BE2C (cell line): Measurements from ENCODE around the gene AKAP6.
"Not testable (repeated sequence)": the region's sequence is repeated elsewhere in the genome, so short reads cannot be mapped to it uniquely, and the experiment has no call there.

Source experiments
- DNase-seq: peaks from one replicate; pipeline ENCODE4 v3.0.0-alpha.2; 2020
- H3K27me3 ChIP-seq: fragments of 250-450 bp; sonication (Bioruptor Pico); 2 replicates; pipeline ENCODE4 v1.5.1; 2020; ENCODE audit warnings: mild to moderate bottlenecking
- H3K36me3 ChIP-seq: fragments of 250-450 bp; sonication (Bioruptor Pico); 2 replicates; pipeline ENCODE4 v1.5.1; 2020; ENCODE audit warnings: mild to moderate bottlenecking
- H3K4me1 ChIP-seq: fragments of 250-450 bp; sonication (Bioruptor Pico); 2 replicates; pipeline ENCODE4 v1.5.1; 2020
- H3K4me3 ChIP-seq: 2 replicates; pipeline ENCODE4 v1.5.1; 2011; ENCODE audit warnings: low read depth, low read length
- H3K9me3 ChIP-seq: fragments of 250-450 bp; sonication (Bioruptor Pico); 2 replicates; pipeline ENCODE4 v1.5.1; 2020
- TF ChIP-seq, protein P1 (sequence below): IDR thresholded peaks from 2 replicates; pipeline ENCODE4 v1.5.1; 2012; ENCODE audit warnings: mild to moderate bottlenecking, low read depth, low read length

AKAP6 gene

DNA sequence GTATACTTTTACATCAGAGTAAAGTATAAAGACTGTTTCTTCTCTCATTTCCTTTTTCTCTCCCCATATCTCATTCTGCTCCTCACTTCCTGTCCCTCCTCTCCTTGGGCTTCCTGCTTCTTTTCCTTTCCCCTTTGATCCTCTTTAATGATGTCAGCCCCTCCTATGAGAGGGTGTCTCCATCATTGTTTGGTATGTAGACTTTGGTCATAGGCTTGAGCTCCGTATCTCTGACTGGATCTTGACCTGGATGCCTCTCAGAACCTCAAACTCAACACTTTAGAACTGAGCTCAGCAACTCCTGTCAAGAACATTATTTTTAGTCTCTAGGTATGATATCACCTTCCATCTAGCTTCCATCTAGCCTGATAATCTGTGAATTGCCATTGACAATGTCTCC, 50.3 kb downstream of the AKAP6 start:
- TF ChIP-seq, protein P1, sequence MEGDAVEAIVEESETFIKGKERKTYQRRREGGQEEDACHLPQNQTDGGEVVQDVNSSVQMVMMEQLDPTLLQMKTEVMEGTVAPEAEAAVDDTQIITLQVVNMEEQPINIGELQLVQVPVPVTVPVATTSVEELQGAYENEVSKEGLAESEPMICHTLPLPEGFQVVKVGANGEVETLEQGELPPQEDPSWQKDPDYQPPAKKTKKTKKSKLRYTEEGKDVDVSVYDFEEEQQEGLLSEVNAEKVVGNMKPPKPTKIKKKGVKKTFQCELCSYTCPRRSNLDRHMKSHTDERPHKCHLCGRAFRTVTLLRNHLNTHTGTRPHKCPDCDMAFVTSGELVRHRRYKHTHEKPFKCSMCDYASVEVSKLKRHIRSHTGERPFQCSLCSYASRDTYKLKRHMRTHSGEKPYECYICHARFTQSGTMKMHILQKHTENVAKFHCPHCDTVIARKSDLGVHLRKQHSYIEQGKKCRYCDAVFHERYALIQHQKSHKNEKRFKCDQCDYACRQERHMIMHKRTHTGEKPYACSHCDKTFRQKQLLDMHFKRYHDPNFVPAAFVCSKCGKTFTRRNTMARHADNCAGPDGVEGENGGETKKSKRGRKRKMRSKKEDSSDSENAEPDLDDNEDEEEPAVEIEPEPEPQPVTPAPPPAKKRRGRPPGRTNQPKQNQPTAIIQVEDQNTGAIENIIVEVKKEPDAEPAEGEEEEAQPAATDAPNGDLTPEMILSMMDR = no peak

DNA sequence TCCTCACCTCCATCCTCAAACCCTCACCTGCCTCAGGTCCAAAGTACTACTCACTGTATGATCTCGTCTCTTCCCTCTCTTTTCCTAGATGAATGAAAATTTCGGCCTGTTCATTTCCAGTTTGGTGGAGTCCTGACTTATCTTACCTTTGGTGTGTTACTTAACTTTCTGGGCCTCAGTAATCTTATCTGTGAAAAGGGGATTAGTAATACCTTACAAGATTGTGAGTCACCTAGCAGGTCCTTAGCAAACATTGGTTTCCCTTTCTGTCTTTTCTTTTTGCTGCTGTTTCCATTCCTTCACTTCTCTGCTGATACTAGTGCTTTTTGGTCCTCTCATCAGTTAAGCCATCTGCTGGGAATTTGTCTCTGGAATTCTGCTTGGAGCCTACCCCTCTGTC, 52.8 kb downstream of the AKAP6 start:
- Histone ChIP-seq H3K36me3 (no peaks in the 10 kb centered on the region), H3K27me3 (no peaks in the 10 kb centered on the region), H3K4me1 (peaks cover 7% of the 10 kb centered on the region), H3K4me3 (no peak overlapping the region), H3K9me3 (no peaks in the 10 kb centered on the region)
- no peak for DNase-seq
- TF ChIP-seq, protein P1 = no peak

More for the DNA sequence above, 50.3 kb downstream of the AKAP6 start:
- Histone ChIP-seq H3K4me3 (no peak overlapping the region), H3K9me3 (no peaks in the 10 kb centered on the region), H3K4me1 (peaks cover 7% of the 10 kb centered on the region), H3K27me3 (no peaks in the 10 kb centered on the region), H3K36me3 (no peaks in the 10 kb centered on the region)
- DNase-seq = no peak

DNA sequence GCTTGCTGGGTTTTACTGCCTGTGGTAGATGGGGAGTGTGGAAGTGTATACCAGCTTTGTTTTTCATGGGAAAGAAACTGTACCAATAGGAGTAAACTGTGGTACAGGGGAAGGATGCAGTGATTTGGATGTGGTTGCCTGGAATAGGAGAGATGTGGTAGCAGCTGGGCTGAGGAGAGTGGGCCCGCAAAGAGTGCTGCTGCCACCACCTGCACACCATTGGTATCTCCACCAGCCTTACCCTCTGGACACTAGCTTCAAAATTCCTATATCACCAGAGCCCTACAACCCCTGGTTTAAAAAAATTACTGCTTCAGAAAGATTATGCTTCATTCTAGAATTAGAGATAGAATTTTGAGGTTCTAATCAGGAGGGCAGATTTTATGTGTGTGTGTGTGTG, 53.6 kb downstream of the AKAP6 start:
- H3K4me3 ChIP-seq = no peak overlapping the region
- no peaks in the 10 kb centered on the region for H3K27me3 ChIP-seq
- TF ChIP-seq, protein P1 = peak; percentile 74
- no peaks in the 10 kb centered on the region for H3K36me3 ChIP-seq
- no peaks in the 10 kb centered on the region for H3K4me1 ChIP-seq
- DNase-seq = peak; percentile 50
- no peaks in the 10 kb centered on the region for H3K9me3 ChIP-seq

DNA sequence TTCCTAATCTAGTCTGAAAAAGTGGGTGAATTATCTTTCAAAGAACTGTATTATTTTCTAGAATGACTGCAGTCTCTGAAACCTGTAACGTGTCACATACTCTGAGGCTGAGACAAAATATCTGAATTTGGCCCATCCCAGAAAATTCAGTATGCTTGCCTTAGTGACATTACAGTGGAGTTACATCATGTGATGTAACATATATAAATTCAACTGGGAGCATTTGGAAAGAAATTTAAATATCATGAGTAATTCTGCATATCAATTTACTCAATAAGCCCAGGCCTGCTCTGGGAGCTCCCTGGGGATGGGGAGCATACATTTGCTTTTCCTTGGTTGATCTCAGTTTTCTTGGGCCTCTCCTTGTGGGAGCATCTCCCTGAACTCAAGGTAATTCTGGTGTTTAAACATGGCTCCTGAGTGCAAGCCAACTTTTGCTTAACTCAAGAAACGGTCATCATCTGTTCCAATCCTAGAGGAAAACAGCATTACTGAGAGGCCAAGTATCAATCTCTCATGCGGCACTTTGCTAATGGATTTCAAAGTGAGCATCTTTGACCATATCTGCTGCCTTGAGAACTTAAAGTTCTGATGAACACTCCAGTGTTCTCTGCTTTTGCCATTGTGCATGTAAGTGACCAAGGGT, 54.4 kb downstream of the AKAP6 start:
- no peaks in the 10 kb centered on the region for H3K36me3 ChIP-seq
- H3K27me3 ChIP-seq = no peaks in the 10 kb centered on the region
- no peaks in the 10 kb centered on the region for H3K9me3 ChIP-seq
- TF ChIP-seq, protein P1 = no peak
- no peak overlapping the region for H3K4me3 ChIP-seq
- DNase-seq = no peak
- H3K4me1 ChIP-seq = no peaks in the 10 kb centered on the region

DNA sequence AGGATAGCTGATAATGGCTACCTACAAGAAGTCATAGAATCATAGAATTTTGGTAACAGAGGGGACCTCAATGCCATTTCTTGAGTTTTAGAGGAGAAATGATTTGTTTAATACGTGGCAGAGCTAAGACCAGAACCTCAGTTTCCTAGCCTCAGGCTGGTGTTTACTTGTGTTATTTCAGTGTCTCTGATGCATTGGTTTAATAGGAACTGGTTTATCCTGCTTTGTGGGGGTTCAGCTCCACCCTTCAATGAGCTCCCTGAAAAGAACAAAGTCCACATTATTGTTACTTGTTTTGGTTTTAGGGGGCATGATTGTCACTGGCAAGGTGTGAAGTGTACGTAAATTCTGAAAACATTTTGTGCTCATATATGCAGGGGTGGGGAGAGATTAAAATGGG, 55.4 kb downstream of the AKAP6 start:
- Histone ChIP-seq H3K36me3 (no peaks in the 10 kb centered on the region), H3K4me3 (no peak overlapping the region), H3K4me1 (no peaks in the 10 kb centered on the region), H3K27me3 (no peaks in the 10 kb centered on the region), H3K9me3 (no peaks in the 10 kb centered on the region)
- no peak for DNase-seq
- TF ChIP-seq, protein P1 = no peak

DNA sequence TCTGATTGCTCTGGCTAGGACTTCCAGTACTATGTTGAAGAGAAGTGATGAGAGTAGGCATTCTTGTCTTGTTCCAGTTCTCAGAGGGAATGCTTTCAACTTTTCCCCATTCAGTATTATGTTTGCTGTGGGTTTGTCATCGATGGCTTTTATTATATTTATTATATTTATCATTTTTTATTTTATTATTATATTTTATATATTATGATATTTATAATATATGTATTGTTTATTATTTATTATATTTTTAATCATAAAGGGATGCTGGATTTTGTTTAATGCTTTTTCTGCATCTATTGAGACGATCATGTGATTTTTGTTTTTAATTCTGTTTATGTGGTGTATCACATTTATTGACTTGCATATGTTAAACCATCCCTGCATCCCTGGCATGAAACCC, 58.2 kb downstream of the AKAP6 start:
- DNase-seq, H3K36me3 ChIP-seq, H3K9me3 ChIP-seq, H3K27me3 ChIP-seq, H3K4me3 ChIP-seq, H3K4me1 ChIP-seq: not testable (repeated sequence)

DNA sequence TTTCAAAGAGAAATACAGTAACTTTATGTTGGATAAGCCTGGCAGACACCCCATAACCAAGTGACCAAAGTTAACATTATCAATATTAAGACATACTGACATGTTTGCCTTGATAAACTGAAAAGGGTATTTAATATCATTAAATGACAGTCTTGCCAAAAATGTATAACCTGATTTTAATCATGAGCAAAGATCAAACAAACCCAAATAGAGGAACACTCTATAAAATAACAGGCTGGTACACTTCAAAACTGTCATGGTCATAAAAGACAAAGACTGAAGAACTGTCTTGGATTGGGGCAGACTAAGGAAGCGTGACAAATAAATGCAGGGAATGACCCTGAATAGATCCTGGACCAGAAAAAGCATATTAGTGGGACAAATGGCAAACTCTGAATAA, 64.0 kb downstream of the AKAP6 start:
- TF ChIP-seq, protein P1 = no peak
- DNase-seq = no peak
- Histone ChIP-seq H3K4me1 (peaks cover 4% of the 10 kb centered on the region; the same call in 1 of the 2 replicates), H3K36me3 (no peaks in the 10 kb centered on the region), H3K27me3 (no peaks in the 10 kb centered on the region), H3K4me3 (no peak overlapping the region), H3K9me3 (no peaks in the 10 kb centered on the region)
